GM12878 (cell line): ENCODE data around the gene PRKCB. TPM values are rescaled to one million over a fixed set of nuclear protein-coding genes. Genes with fewer than 3 reads are reported as not detected.
A peak's percentile ranks its signal among the peaks of the same experiment; 100 is the strongest.

ENCODE experiments used
- ATAC-seq: fragments of 200-7000 bp; cut with Tn5 transposase; 3 replicates; pipeline ENCODE4 v1.9.1; 2020; ENCODE audit warnings: mild to moderate bottlenecking, moderate library complexity
- BruUV-seq: library from RNA; stranded (reverse); fragments of 400-500 nt; replicated peaks from 2 replicates; lab custom pipeline; 2021; lab: Mats Ljungman, UMichigan
- CTCF ChIA-PET: fragments of 300-600 bp; sonication (Branson Sonifier 250); formaldehyde crosslinking; extraction: SDS; loops from one replicate; lab custom pipeline; 2021; ENCODE audit warnings: inconsistent platforms; lab: Yijun Ruan, JAX
- POLR2A ChIA-PET: fragments of 350-600 bp; formaldehyde crosslinking; extraction: SDS; loops from one replicate; lab custom pipeline; 2021; ENCODE audit warnings: inconsistent platforms; lab: Charles Lee
- RAD21 ChIA-PET: fragments of 300-600 bp; sonication (Branson Sonifier 250); formaldehyde crosslinking; loops from one replicate; lab custom pipeline; 2023; ENCODE audit warnings: antibody characterized with exemption; ENCODE audit not compliant: unreplicated experiment; lab: Charles Lee
- SMC1A ChIA-PET: fragments of 300-600 bp; sonication (Branson Sonifier 250); formaldehyde crosslinking; loops from one replicate; lab custom pipeline; 2023; ENCODE audit not compliant: unreplicated experiment, uncharacterized antibody; lab: Charles Lee
- DNase-seq: peaks from one replicate; pipeline ENCODE4 v3.0.0-alpha.2; 2011; ENCODE audit warnings: low read depth, low spot score
- FAIRE-seq: peaks from 3 replicates; lab custom pipeline; 2011; peaks lifted over from hg19 to GRCh38; lab: Jason Lieb, UNC
- H2AFZ ChIP-seq: 2 replicates; pipeline ENCODE4 v1.6.0; 2011; ENCODE audit warnings: low read depth, low read length, control low read depth; ENCODE audit not compliant: control insufficient read depth
- H3K27ac ChIP-seq: 2 replicates; pipeline ENCODE4 v1.5.1; 2011; ENCODE audit warnings: control low read depth; ENCODE audit not compliant: control insufficient read depth, insufficient read depth
- H3K27me3 ChIP-seq, 2 experiments: replicated peaks in 1 of 2; 2 replicates each; pipeline versions ENCODE4 v1.6.0 to v1.6.1; 2011; ENCODE audit warnings: low read length in 1 of 2; ENCODE audit not compliant: control insufficient read depth in 2 of 2, insufficient read depth in 2 of 2
- H3K36me3 ChIP-seq, 2 experiments: 2 replicates each; pipeline ENCODE4 v1.5.1; 2011; ENCODE audit warnings: low read length in 1 of 2; ENCODE audit not compliant: control insufficient read depth in 2 of 2, insufficient read depth in 2 of 2
- H3K4me1 ChIP-seq: 2 replicates; pipeline ENCODE4 v1.6.1; 2011; ENCODE audit warnings: mild to moderate bottlenecking, low read length, moderate library complexity, mixed read lengths; ENCODE audit not compliant: control insufficient read depth, insufficient read depth
- H3K4me2 ChIP-seq: 2 replicates; pipeline ENCODE4 v1.6.0; 2011; ENCODE audit warnings: control low read depth; ENCODE audit not compliant: control insufficient read depth, insufficient read depth
- H3K4me3 ChIP-seq: fragments of 200-600 bp; sonication (generic); 2 replicates; pipeline ENCODE4 v1.5.1; 2016
- H3K79me2 ChIP-seq: 2 replicates; pipeline ENCODE4 v1.6.0; 2011; ENCODE audit warnings: low read length; ENCODE audit not compliant: control insufficient read depth, insufficient read depth
- H3K9ac ChIP-seq: 2 replicates; pipeline ENCODE4 v1.8.0; 2011; ENCODE audit warnings: low read length, control low read depth, mixed read lengths; ENCODE audit not compliant: control insufficient read depth, insufficient read depth
- H3K9me3 ChIP-seq: replicated peaks from 3 replicates; pipeline ENCODE4 v1.5.1; 2011; ENCODE audit warnings: mild to moderate bottlenecking, low read length; ENCODE audit not compliant: control insufficient read depth, insufficient read depth
- H4K20me1 ChIP-seq: 2 replicates; pipeline ENCODE4 v1.6.0; 2011; ENCODE audit not compliant: control insufficient read depth, insufficient read depth
- CHD1 ChIP-seq: IDR thresholded peaks from 2 replicates; pipeline ENCODE4 v1.6.1; 2012; ENCODE audit warnings: low read depth, low read length, improper control_type of control experiment
- CHD4 ChIP-seq: fragments of 200-600 bp; sonication (generic); IDR thresholded peaks from 2 replicates; pipeline ENCODE4 v1.6.1; 2016; ENCODE audit warnings: mild to moderate bottlenecking
- IKZF2 ChIP-seq, 2 experiments: fragments of 450-650 bp; IDR thresholded peaks; 2 replicates each; pipeline ENCODE4 v1.6.1; 2017; ENCODE audit warnings: mild to moderate bottlenecking in 2 of 2, moderate library complexity in 2 of 2
- JUNB ChIP-seq: IDR thresholded peaks from 2 replicates; pipeline ENCODE4 v1.6.1; 2016; ENCODE audit warnings: antibody characterized with exemption, mild to moderate bottlenecking
- MYB ChIP-seq: fragments of 150-350 bp; IDR thresholded peaks from 2 replicates; pipeline ENCODE4 v1.6.1; 2014; ENCODE audit warnings: mild to moderate bottlenecking, low read depth, low read length, borderline replicate concordance
- SIX5 ChIP-seq: IDR thresholded peaks from 2 replicates; pipeline ENCODE4 v1.6.1; 2011; ENCODE audit warnings: mild to moderate bottlenecking, low read depth, low read length, moderate library complexity; ENCODE audit not compliant: severe bottlenecking
- SPI1 ChIP-seq: IDR thresholded peaks from 2 replicates; pipeline ENCODE4 v1.6.1; 2011; ENCODE audit warnings: low read depth, mild to moderate bottlenecking, low read length, moderate library complexity, borderline replicate concordance; ENCODE audit not compliant: insufficient read depth
- WGBS: methylation state at CpG from one replicate; pipeline ENCODE4 v1.1.6; 2016; ENCODE audit warnings: low lambda C conversion rate; ENCODE audit not compliant: insufficient replicate concordance, insufficient coverage; ENCODE audit errors: missing lambda C conversion rate; 5-methylcytosine and 5-hydroxymethylcytosine counted together
- in situ Hi-C: fragments of 300-500 bp; cut with MboI; formaldehyde crosslinking; loops from 9 replicates; pipeline ENCODE4 v1.14.3; 2018; ENCODE audit warnings: mixed read lengths
- intact Hi-C: fragments of 100-400 bp; cut with micrococcal nuclease; formaldehyde crosslinking; loops from one replicate; pipeline ENCODE4 v1.14.2; 2022; ENCODE audit not compliant: unreplicated experiment
- polyA plus RNA-seq, 11 experiments: library from polyadenylated mRNA; depleted of rRNA in 4 of 11; unstranded in 6 of 11; stranded (reverse) in 5 of 11; fragments of >200 nt; fragmentation: Nextera tagmentation in 4 of 11; fragmentation: Illumina TruSeq in 1 of 11; extraction: Ambion mirVana in 4 of 11; extraction: Trizol in 1 of 11; gene quantifications; 1 replicate in 1 of 11; 2 replicates in 10 of 11; pipeline versions ENCODE4 v1.2.1 to v1.2.3, GENCODE V29; 2011 to 2016; ENCODE audit warnings: inconsistent platforms in 2 of 11, missing spikeins in 2 of 11, low read depth in 1 of 11
- total RNA-seq, 4 experiments: library from RNA; depleted of rRNA in 3 of 4; stranded (reverse); fragments of >200 nt in 3 of 4; fragmentation: Illumina TruSeq in 1 of 4; extraction: Trizol in 1 of 4; gene quantifications; 2 replicates each; pipeline versions ENCODE4 v1.2.1 to v1.2.3, GENCODE V29; 2013 to 2021
- TF ChIP-seq, protein P1 (sequence below): IDR thresholded peaks from 2 replicates; pipeline ENCODE4 v1.6.1; 2011; ENCODE audit warnings: low read depth, mild to moderate bottlenecking, low read length, moderate library complexity, borderline replicate concordance; ENCODE audit errors: extremely low read depth

The PRKCB gene
- total and polyA plus RNA-seq, 10 of the 15 experiments (the other 5 are each of a cell fraction or from before 2014, with no cell fraction given) = 21.4 to 158 (median 97.3) TPM

GRCh38 chr16:24146518-24146917 lies 310.7 kb downstream of the PRKCB start:
- 96% methylated on average over 7 of the region's 7 CpGs for WGBS
- RAD21 ChIA-PET = no interaction called here
- Histone ChIP-seq H2AFZ (no peak overlapping the region), H3K9me3 (no peaks in the 10 kb centered on the region), H3K79me2 (no peaks in the 10 kb centered on the region), H3K4me1 (peaks cover 23% of the 10 kb centered on the region), H3K4me2 (no peak overlapping the region), H4K20me1 (no peaks in the 10 kb centered on the region; the same call in 1 of the 2 replicates), H3K27me3 (no peaks in the 10 kb centered on the region)
- ATAC-seq = no peak
- BruUV-seq = no TSS peak
- TF ChIP-seq MYB (no peak), CHD1 (no peak), IKZF2 (IDR thresholded peaks at IDR 0.05) (no peak), CHD4 (no peak)
- TF ChIP-seq, protein P1, sequence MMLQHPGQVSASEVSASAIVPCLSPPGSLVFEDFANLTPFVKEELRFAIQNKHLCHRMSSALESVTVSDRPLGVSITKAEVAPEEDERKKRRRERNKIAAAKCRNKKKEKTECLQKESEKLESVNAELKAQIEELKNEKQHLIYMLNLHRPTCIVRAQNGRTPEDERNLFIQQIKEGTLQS = no peak
- TF ChIP-seq, all 136 proteins: peak for 0
- Histone ChIP-seq H3K27ac (no peak overlapping the region), H3K36me3 (peaks cover 4 to 28% of the 10 kb centered on the region in 2 experiments), H3K9ac (no peak overlapping the region), H3K4me3 (no peak overlapping the region)
- POLR2A ChIA-PET = no interaction called here
- intact Hi-C loops = no loop called here
- in situ Hi-C loops = no loop called here
- DNase-seq (no peak), FAIRE-seq (no peak)
- SMC1A ChIA-PET = no interaction called here
- CTCF ChIA-PET = no interaction called here

DNA sequence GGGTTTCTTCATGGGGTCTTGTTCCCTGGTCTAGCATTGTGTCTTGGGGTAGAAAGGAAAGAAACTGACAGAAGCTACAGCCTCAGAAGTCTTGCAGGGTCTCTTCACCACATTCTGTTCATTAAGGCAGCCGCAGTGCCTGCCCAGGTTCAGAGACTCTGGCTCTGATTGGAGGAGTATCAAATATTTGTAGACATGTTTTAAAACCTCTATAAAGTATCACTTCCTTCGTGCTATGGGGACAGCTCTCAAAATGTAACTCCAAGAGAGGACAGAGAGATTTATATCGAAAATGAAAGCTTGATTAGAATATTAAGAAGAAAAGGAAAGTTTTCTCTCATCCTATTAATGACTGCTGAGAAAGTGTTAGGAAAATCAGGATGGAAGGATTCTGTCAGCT lies 313.3 kb downstream of the PRKCB start:
- in situ Hi-C loops = no loop called here
- ChIA-PET RAD21 (no interaction called here), POLR2A (interaction anchor here (1.3 kb wide), 1 partner anchor 18 kb away, joined by 3 read pairs; no protein-coding TSS in a partner anchor), SMC1A (no interaction called here)
- peaks cover 26% of the 10 kb centered on the region for H3K4me1 ChIP-seq
- peak; percentile 9 for DNase-seq
- H3K9ac ChIP-seq = peak overlapping the region; percentile 40
- H3K27me3 ChIP-seq = no peaks in the 10 kb centered on the region
- FAIRE-seq = no peak
- TF ChIP-seq JUNB (peak; percentile 21; the same call in 1 of the 2 replicates), SPI1 (peak; percentile 73; the same call in 1 of the 2 replicates), SIX5 (no peak)
- TF ChIP-seq, all 136 proteins: peak for 2
- Histone ChIP-seq H3K36me3 (peaks cover 1 to 26% of the 10 kb centered on the region in 2 experiments), H2AFZ (peak overlapping the region; percentile 13; the same call in 1 of the 2 replicates), H3K27ac (peak overlapping the region; percentile 61), H3K4me2 (peak overlapping the region; percentile 54), H3K79me2 (no peaks in the 10 kb centered on the region), H3K9me3 (no peaks in the 10 kb centered on the region), H4K20me1 (no peaks in the 10 kb centered on the region), H3K4me3 (no peak overlapping the region)
- CTCF ChIA-PET = interaction anchor here (0.8 to 1.1 kb wide), 3 partner anchors 55 to 356 kb away, joined by 3 read pairs; no protein-coding TSS in a partner anchor
- ATAC-seq = peak; percentile 81
- BruUV-seq = no TSS peak
- 30% methylated on average over 3 of the region's 3 CpGs for WGBS
- intact Hi-C loops = no loop called here
